NT2/D1 (cell line): ENCODE measurements around the gene HSPA14.
A peak's percentile ranks its signal among the peaks of the same experiment; 100 is the strongest.

ENCODE experiments used
- DNase-seq: peaks from one replicate; pipeline ENCODE4 v3.0.0-alpha.2; 2011; ENCODE audit warnings: low read depth, low spot score
- H3K27me3 ChIP-seq: 2 replicates; pipeline ENCODE4 v1.6.0; 2011; ENCODE audit warnings: mild to moderate bottlenecking; ENCODE audit not compliant: insufficient read length, insufficient read depth
- H3K36me3 ChIP-seq: 2 replicates; pipeline ENCODE4 v1.6.1; 2011; ENCODE audit warnings: mild to moderate bottlenecking, low read length, mixed read lengths; ENCODE audit not compliant: insufficient read depth, insufficient read length
- H3K4me1 ChIP-seq: 2 replicates; pipeline ENCODE4 v1.5.1; 2011; ENCODE audit not compliant: insufficient read depth, insufficient read length
- H3K4me3 ChIP-seq: 2 replicates; pipeline ENCODE4 v1.5.1; 2011; ENCODE audit warnings: low read depth; ENCODE audit not compliant: insufficient read length
- H3K9ac ChIP-seq: 2 replicates; pipeline ENCODE4 v1.6.0; 2011; ENCODE audit warnings: low read depth; ENCODE audit not compliant: insufficient read length
- H3K9me3 ChIP-seq: 2 replicates; pipeline ENCODE4 v1.5.1; 2011; ENCODE audit warnings: mild to moderate bottlenecking, low read length; ENCODE audit not compliant: insufficient read depth
- SUZ12 ChIP-seq: IDR thresholded peaks from 2 replicates; pipeline ENCODE4 v1.6.1; 2011; ENCODE audit not compliant: insufficient read length, insufficient read depth; ENCODE audit errors: extremely low read depth
- YY1 ChIP-seq: IDR thresholded peaks from 2 replicates; pipeline ENCODE4 v1.6.1; 2011; ENCODE audit not compliant: insufficient read length, insufficient read depth
- ZNF274 ChIP-seq: IDR thresholded peaks from 2 replicates; pipeline ENCODE4 v1.6.1; 2011; ENCODE audit warnings: mild to moderate bottlenecking, low read depth, low read length

HSPA14 gene

GRCh38 chr10:14822879-14823755 is 15.0 kb upstream of the HSPA14 start:
- Histone ChIP-seq H3K4me3 (no peak overlapping the region), H3K9me3 (no peaks in the 10 kb centered on the region), H3K27me3 (no peaks in the 10 kb centered on the region), H3K9ac (no peak overlapping the region), H3K4me1 (no peaks in the 10 kb centered on the region), H3K36me3 (no peaks in the 10 kb centered on the region)
- no peak for TF ChIP-seq YY1
- no peak for TF ChIP-seq ZNF274
- no peak for TF ChIP-seq SUZ12
- DNase-seq: no peak

- TF ChIP-seq ZNF274 (no peak), SUZ12 (no peak), YY1 (no peak)
- DNase-seq: no peak
- no peaks in the 10 kb centered on the region for H3K4me1 ChIP-seq
- H3K9ac ChIP-seq: no peak overlapping the region
- H3K9me3 ChIP-seq: no peaks in the 10 kb centered on the region
- no peaks in the 10 kb centered on the region for H3K27me3 ChIP-seq
- no peak overlapping the region for H3K4me3 ChIP-seq
- no peaks in the 10 kb centered on the region for H3K36me3 ChIP-seq
These were observed 14.1 kb upstream of the HSPA14 start for GRCh38 chr10:14823966-14824365.

- Histone ChIP-seq H3K9ac (no peak overlapping the region), H3K4me1 (no peaks in the 10 kb centered on the region), H3K27me3 (no peaks in the 10 kb centered on the region), H3K36me3 (no peaks in the 10 kb centered on the region), H3K9me3 (no peaks in the 10 kb centered on the region), H3K4me3 (no peak overlapping the region)
- TF ChIP-seq SUZ12: no peak
- no peak for TF ChIP-seq YY1
- TF ChIP-seq ZNF274: no peak
- DNase-seq: no peak
These were observed 11.9 kb upstream of the HSPA14 start for GRCh38 chr10:14826076-14826829.

- Histone ChIP-seq H3K27me3 (no peaks in the 10 kb centered on the region), H3K9me3 (no peaks in the 10 kb centered on the region), H3K4me1 (no peaks in the 10 kb centered on the region), H3K4me3 (no peak overlapping the region), H3K36me3 (no peaks in the 10 kb centered on the region), H3K9ac (no peak overlapping the region)
- TF ChIP-seq ZNF274 (no peak), YY1 (no peak), SUZ12 (no peak)
- DNase-seq: no peak
These were observed 5.0 kb upstream of the HSPA14 start for GRCh38 chr10:14833106-14833505.

- H3K9ac ChIP-seq: no peak overlapping the region
- DNase-seq: no peak
- H3K27me3 ChIP-seq: no peaks in the 10 kb centered on the region
- no peaks in the 10 kb centered on the region for H3K9me3 ChIP-seq
- TF ChIP-seq SUZ12 (no peak), ZNF274 (no peak), YY1 (no peak)
- H3K4me3 ChIP-seq: no peak overlapping the region
- H3K4me1 ChIP-seq: no peaks in the 10 kb centered on the region
- peaks cover 17% of the 10 kb centered on the region for H3K36me3 ChIP-seq
These were observed 1.9 kb upstream of the HSPA14 start for GRCh38 chr10:14836208-14836607.

DNA sequence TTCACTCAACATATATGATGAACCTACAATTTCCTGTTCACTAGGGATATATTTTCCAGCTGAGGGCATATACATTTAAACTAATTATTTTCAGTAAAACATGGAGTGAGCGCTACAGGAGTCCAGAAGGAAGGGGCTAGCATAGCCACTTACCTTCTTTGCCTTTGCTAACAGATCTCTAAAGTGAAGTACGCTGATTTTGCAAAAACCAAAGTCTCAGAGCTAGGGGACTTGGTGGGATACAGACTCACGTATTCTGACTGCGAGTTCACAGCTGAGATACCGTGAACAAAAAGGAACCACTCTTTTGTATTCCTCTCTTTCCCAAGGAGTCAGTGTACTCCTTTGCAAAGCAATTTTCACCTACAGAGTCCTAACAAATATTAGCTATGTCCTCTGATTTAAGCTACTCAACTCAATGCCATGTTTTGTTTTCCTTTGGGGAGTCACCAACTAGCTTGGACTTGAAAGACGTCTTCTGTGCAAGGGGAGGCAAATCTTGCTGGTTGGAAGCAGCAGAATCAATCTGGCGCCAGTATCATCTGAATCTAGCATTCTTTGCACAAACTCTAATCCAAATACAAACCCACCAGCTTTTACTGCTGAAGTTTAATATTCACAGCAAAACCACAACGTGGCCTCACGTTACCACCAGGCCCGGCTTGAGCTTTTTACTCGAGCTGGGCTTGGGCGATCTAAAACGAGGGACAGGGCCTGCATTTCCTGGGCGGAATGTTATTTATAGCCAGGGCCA is 926 bp upstream of the HSPA14 start:
- H3K36me3 ChIP-seq: peaks cover 26% of the 10 kb centered on the region
- peak overlapping the region; percentile 98 for H3K4me3 ChIP-seq
- H3K9ac ChIP-seq: peak overlapping the region; percentile 77
- no peak for DNase-seq
- no peak for TF ChIP-seq YY1
- no peaks in the 10 kb centered on the region for H3K27me3 ChIP-seq
- H3K4me1 ChIP-seq: no peaks in the 10 kb centered on the region
- H3K9me3 ChIP-seq: no peaks in the 10 kb centered on the region
